Activated CD8-positive, alpha-beta T cell treated with anti-CD3 and anti-CD28 coated beads for 36 hours (primary cell): ENCODE results near the gene UPF3A. TPM values are rescaled to one million over a fixed set of nuclear protein-coding genes. Genes with fewer than 3 reads are reported as not detected.

Source experiments
- ATAC-seq: fragments of 200-7000 bp; cut with Tn5 transposase; one replicate; pipeline ENCODE4 v1.10.0; 2021; ENCODE audit warnings: mild to moderate bottlenecking, moderate library complexity
- CTCF ChIA-PET: fragments of 350-600 bp; sonication (Branson Sonifier 250); formaldehyde crosslinking; loops from one replicate; lab custom pipeline; 2021; ENCODE audit warnings: antibody characterized with exemption; lab: Charles Lee
- POLR2A ChIA-PET: fragments of 350-600 bp; sonication (Branson Sonifier 250); formaldehyde crosslinking; loops from one replicate; lab custom pipeline; 2021; ENCODE audit warnings: antibody characterized with exemption; lab: Charles Lee
- DNase-seq: peaks from one replicate; pipeline ENCODE4 v3.0.0-alpha.2; 2020
- H3K27ac Mint-ChIP-seq: one replicate; pipeline ENCODE4 v1.8.0; 2021; ENCODE audit warnings: mild to moderate bottlenecking, mixed read lengths
- H3K27me3 Mint-ChIP-seq: one replicate; pipeline ENCODE4 v1.8.0; 2021; ENCODE audit warnings: mixed read lengths
- H3K36me3 Mint-ChIP-seq: one replicate; pipeline ENCODE4 v1.8.0; 2021; ENCODE audit warnings: low read depth, mixed read lengths
- H3K4me1 Mint-ChIP-seq: one replicate; pipeline ENCODE4 v1.8.0; 2021; ENCODE audit warnings: low read depth, mixed read lengths
- H3K4me3 Mint-ChIP-seq: one replicate; pipeline ENCODE4 v1.8.0; 2021; ENCODE audit warnings: mild to moderate bottlenecking, moderate library complexity, mixed read lengths
- H3K9me3 Mint-ChIP-seq: one replicate; pipeline ENCODE4 v1.8.0; 2021; ENCODE audit warnings: mixed read lengths
- CTCF ChIP-seq: fragments of 200-600 bp; IDR thresholded peaks from one replicate; pipeline ENCODE4 v1.8.0; 2022; ENCODE audit warnings: antibody characterized with exemption, mild to moderate bottlenecking
- intact Hi-C: fragments of 100-400 bp; cut with micrococcal nuclease; formaldehyde crosslinking; loops from one replicate; pipeline ENCODE4 v1.10.0; 2022
- total RNA-seq, 2 experiments: library from RNA; stranded (reverse); gene quantifications; one replicate each; pipeline ENCODE4 v1.2.3, GENCODE V29; 2021

The UPF3A gene
- total RNA-seq, 2 experiments from 2014 or later = 36.7 TPM

GRCh38 chr13:114257014-114257413 is 24.4 kb upstream of the UPF3A start:
- H3K36me3 Mint-ChIP-seq = peaks cover 52% of the 10 kb centered on the region
- ATAC-seq (no peak), DNase-seq (no peak)
- POLR2A ChIA-PET = interaction anchor here (1.3 to 1.6 kb wide), 3 partner anchors 8 to 33 kb away, joined by 3 to 4 read pairs (median 4); no protein-coding TSS in a partner anchor
- H3K9me3 Mint-ChIP-seq = no peaks in the 10 kb centered on the region
- CTCF ChIA-PET = interaction anchor here (1.0 kb wide), 1 partner anchor 31 kb away, joined by 3 read pairs; no protein-coding TSS in a partner anchor
- TF ChIP-seq CTCF = no peak
- intact Hi-C loops = no loop called here
- H3K27me3 Mint-ChIP-seq = no peaks in the 10 kb centered on the region
- peaks cover 17% of the 10 kb centered on the region for H3K4me1 Mint-ChIP-seq
- no peak overlapping the region for H3K4me3 Mint-ChIP-seq
- no peak overlapping the region for H3K27ac Mint-ChIP-seq

GRCh38 chr13:114258589-114258988 is 22.8 kb upstream of the UPF3A start:
- ChIA-PET POLR2A (interaction anchor here (1.0 kb wide), 1 partner anchor 65 kb away, joined by 3 read pairs; no protein-coding TSS in a partner anchor), CTCF (interaction anchor here (0.7 to 1.3 kb wide), 3 partner anchors 21 to 59 kb away, joined by 3 read pairs; no protein-coding TSS in a partner anchor)
- intact Hi-C loops = no loop called here
- peaks cover 31% of the 10 kb centered on the region for H3K4me1 Mint-ChIP-seq
- H3K36me3 Mint-ChIP-seq = peaks cover 63% of the 10 kb centered on the region
- H3K9me3 Mint-ChIP-seq = no peaks in the 10 kb centered on the region
- TF ChIP-seq CTCF = no peak
- DNase-seq = no peak
- ATAC-seq = no peak
- H3K4me3 Mint-ChIP-seq = no peak overlapping the region
- H3K27me3 Mint-ChIP-seq = no peaks in the 10 kb centered on the region
- H3K27ac Mint-ChIP-seq = no peak overlapping the region

- Mint-ChIP-seq H3K4me3 (no peak overlapping the region), H3K4me1 (peaks cover 34% of the 10 kb centered on the region), H3K9me3 (no peaks in the 10 kb centered on the region), H3K27me3 (no peaks in the 10 kb centered on the region), H3K36me3 (peaks cover 62% of the 10 kb centered on the region), H3K27ac (no peak overlapping the region)
- CTCF ChIA-PET = no interaction called here
- no peak for TF ChIP-seq CTCF
- no peak for ATAC-seq
- DNase-seq = no peak
- intact Hi-C loops = no loop called here
- POLR2A ChIA-PET = interaction anchor here (0.7 kb wide), 1 partner anchor 11 kb away, joined by 3 read pairs; no protein-coding TSS in a partner anchor
Measured at GRCh38 chr13:114259374-114259773, 22.0 kb upstream of the UPF3A start.

- no peak for TF ChIP-seq CTCF
- POLR2A ChIA-PET = interaction anchor here (0.7 kb wide), 1 partner anchor 11 kb away, joined by 3 read pairs; no protein-coding TSS in a partner anchor
- no peaks in the 10 kb centered on the region for H3K9me3 Mint-ChIP-seq
- ATAC-seq (no peak), DNase-seq (no peak)
- intact Hi-C loops = no loop called here
- peaks cover 32% of the 10 kb centered on the region for H3K4me1 Mint-ChIP-seq
- H3K36me3 Mint-ChIP-seq = peaks cover 59% of the 10 kb centered on the region
- CTCF ChIA-PET = no interaction called here
- H3K27me3 Mint-ChIP-seq = no peaks in the 10 kb centered on the region
- no peak overlapping the region for H3K27ac Mint-ChIP-seq
- H3K4me3 Mint-ChIP-seq = no peak overlapping the region
Measured at GRCh38 chr13:114259974-114260373, 21.4 kb upstream of the UPF3A start.

GRCh38 chr13:114260814-114261213 is 20.6 kb upstream of the UPF3A start:
- Mint-ChIP-seq H3K27me3 (no peaks in the 10 kb centered on the region), H3K27ac (peak overlapping the region; percentile 34), H3K4me1 (peaks cover 32% of the 10 kb centered on the region), H3K4me3 (no peak overlapping the region), H3K36me3 (peaks cover 58% of the 10 kb centered on the region), H3K9me3 (no peaks in the 10 kb centered on the region)
- intact Hi-C loops = no loop called here
- CTCF ChIA-PET = no interaction called here
- POLR2A ChIA-PET = interaction anchor here (0.9 kb wide), 1 partner anchor 9 kb away, joined by 5 read pairs; no protein-coding TSS in a partner anchor
- DNase-seq = no peak
- no peak for TF ChIP-seq CTCF
- no peak for ATAC-seq
